SU-DHL-6 (cell line): ENCODE data around the gene WDR38.

Experiments used
- H2AFZ ChIP-seq: fragments of 200-600 bp; sonication (generic); 2 replicates; pipeline ENCODE4 v1.6.1; 2014; ENCODE audit warnings: low read depth, mild to moderate bottlenecking, moderate library complexity, mixed read lengths, antibody characterized with exemption, low read length; ENCODE audit not compliant: severe bottlenecking
- H3F3A ChIP-seq: fragments of 200-600 bp; shearing (Covaris generic); 2 replicates; pipeline ENCODE4 v1.6.0; 2016; ENCODE audit warnings: antibody characterized with exemption, mild to moderate bottlenecking; ENCODE audit not compliant: insufficient read depth
- H3K27ac ChIP-seq: fragments of 200-600 bp; sonication (generic); 2 replicates; pipeline ENCODE4 v1.5.1; 2016; ENCODE audit warnings: low read depth, mild to moderate bottlenecking, low read length, moderate library complexity, mixed read lengths
- H3K27me3 ChIP-seq: fragments of 200-600 bp; sonication (generic), shearing (Covaris generic); 2 replicates; pipeline ENCODE4 v1.6.0; 2014; ENCODE audit warnings: mild to moderate bottlenecking, low read length
- H3K36me3 ChIP-seq: fragments of 200-600 bp; sonication (generic); 2 replicates; pipeline ENCODE4 v1.6.1; 2014; ENCODE audit warnings: mild to moderate bottlenecking, low read length, mixed read lengths
- H3K4me2 ChIP-seq: fragments of 300-600, 200-600 bp; shearing (Covaris generic), sonication (generic); 2 replicates; pipeline ENCODE4 v1.6.0; 2014; ENCODE audit warnings: low read length, low read depth, mild to moderate bottlenecking; ENCODE audit not compliant: poor library complexity, severe bottlenecking
- H3K4me3 ChIP-seq: fragments of 200-600 bp; sonication (generic); 2 replicates; pipeline ENCODE4 v1.5.1; 2014; ENCODE audit warnings: antibody characterized with exemption, low read length, mild to moderate bottlenecking, mixed read lengths; ENCODE audit not compliant: insufficient read depth, poor library complexity, severe bottlenecking
- H3K79me2 ChIP-seq: fragments of 200-600 bp; sonication (generic); 2 replicates; pipeline ENCODE4 v1.6.1; 2014; ENCODE audit warnings: mild to moderate bottlenecking, low read length, moderate library complexity; ENCODE audit not compliant: insufficient read depth
- H3K9ac ChIP-seq: fragments of 200-600 bp; sonication (generic); 2 replicates; pipeline ENCODE4 v1.7.0; 2014; ENCODE audit warnings: mild to moderate bottlenecking, low read length
- H3K9me2 ChIP-seq: fragments of 200-600 bp; sonication (generic); replicated peaks from 2 replicates; pipeline ENCODE4 v1.6.1; 2014; ENCODE audit warnings: low read length; ENCODE audit not compliant: insufficient read depth
- H3K9me3 ChIP-seq: fragments of 200-600 bp; sonication (generic); 2 replicates; pipeline ENCODE4 v1.6.1; 2014; ENCODE audit warnings: low read length, mixed read lengths; ENCODE audit not compliant: insufficient read depth
- H4K20me1 ChIP-seq: fragments of 200-600 bp; sonication (generic); 2 replicates; pipeline ENCODE4 v1.6.1; 2014; ENCODE audit warnings: low read depth, mild to moderate bottlenecking, antibody characterized with exemption, low read length, moderate library complexity, mixed read lengths
- EZH2phosphoT487 ChIP-seq: fragments of 200-600 bp; sonication (generic), shearing (Covaris generic); conservative IDR thresholded peaks from 2 replicates; pipeline ENCODE4 v1.6.1; 2018; ENCODE audit warnings: mild to moderate bottlenecking, antibody characterized with exemption, low read length, moderate library complexity, mixed read lengths
- TF ChIP-seq, protein P1 (sequence below): fragments of 200-600 bp; sonication (generic); IDR thresholded peaks from one replicate; pipeline ENCODE4 v1.5.1; 2017; ENCODE audit warnings: antibody characterized with exemption, mild to moderate bottlenecking, low read length, moderate library complexity; ENCODE audit not compliant: insufficient read depth, poor library complexity, severe bottlenecking

The WDR38 gene

DNA sequence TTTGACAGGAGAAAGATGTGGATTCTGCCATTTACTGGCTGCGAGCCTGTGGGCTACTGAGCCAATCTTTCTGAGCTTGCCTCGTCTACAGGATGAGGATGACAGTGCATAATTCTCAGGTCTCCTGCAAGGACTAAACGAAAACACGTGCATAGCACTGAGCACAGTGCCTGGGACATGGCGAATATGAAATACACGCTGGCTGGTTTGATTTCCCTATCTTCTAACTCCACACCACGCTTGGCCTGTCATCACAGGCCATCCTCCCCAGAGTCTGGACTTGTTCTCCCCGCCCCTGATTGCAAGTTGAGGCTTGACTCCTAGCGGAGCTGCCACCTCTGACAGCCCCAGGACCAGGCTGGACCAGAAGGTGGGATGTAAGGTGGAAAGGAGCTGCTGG, 46.6 kb downstream of the WDR38 start:
- Histone ChIP-seq H3K4me3 (no peak overlapping the region), H4K20me1 (no peaks in the 10 kb centered on the region), H3K27me3 (no peaks in the 10 kb centered on the region), H3K79me2 (no peaks in the 10 kb centered on the region), H3K9me2 (no peaks in the 10 kb centered on the region), H3K36me3 (no peaks in the 10 kb centered on the region), H3K4me2 (no peak overlapping the region), H3K9me3 (no peaks in the 10 kb centered on the region), H3K9ac (no peak overlapping the region), H3K27ac (no peak overlapping the region), H3F3A (no peaks in the 10 kb centered on the region), H2AFZ (no peak overlapping the region)
- TF ChIP-seq, protein P1, sequence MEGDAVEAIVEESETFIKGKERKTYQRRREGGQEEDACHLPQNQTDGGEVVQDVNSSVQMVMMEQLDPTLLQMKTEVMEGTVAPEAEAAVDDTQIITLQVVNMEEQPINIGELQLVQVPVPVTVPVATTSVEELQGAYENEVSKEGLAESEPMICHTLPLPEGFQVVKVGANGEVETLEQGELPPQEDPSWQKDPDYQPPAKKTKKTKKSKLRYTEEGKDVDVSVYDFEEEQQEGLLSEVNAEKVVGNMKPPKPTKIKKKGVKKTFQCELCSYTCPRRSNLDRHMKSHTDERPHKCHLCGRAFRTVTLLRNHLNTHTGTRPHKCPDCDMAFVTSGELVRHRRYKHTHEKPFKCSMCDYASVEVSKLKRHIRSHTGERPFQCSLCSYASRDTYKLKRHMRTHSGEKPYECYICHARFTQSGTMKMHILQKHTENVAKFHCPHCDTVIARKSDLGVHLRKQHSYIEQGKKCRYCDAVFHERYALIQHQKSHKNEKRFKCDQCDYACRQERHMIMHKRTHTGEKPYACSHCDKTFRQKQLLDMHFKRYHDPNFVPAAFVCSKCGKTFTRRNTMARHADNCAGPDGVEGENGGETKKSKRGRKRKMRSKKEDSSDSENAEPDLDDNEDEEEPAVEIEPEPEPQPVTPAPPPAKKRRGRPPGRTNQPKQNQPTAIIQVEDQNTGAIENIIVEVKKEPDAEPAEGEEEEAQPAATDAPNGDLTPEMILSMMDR, result no peak

- no peaks in the 10 kb centered on the region for H4K20me1 ChIP-seq
- H3K4me2 ChIP-seq, result no peak overlapping the region
- H3K9ac ChIP-seq, result no peak overlapping the region
- H3K4me3 ChIP-seq, result no peak overlapping the region
- H3K36me3 ChIP-seq, result no peaks in the 10 kb centered on the region
- no peaks in the 10 kb centered on the region for H3K79me2 ChIP-seq
- H3K27ac ChIP-seq, result no peak overlapping the region
- H3K9me2 ChIP-seq, result no peaks in the 10 kb centered on the region
- H3K27me3 ChIP-seq, result no peaks in the 10 kb centered on the region
- TF ChIP-seq EZH2phosphoT487, result no peak
- TF ChIP-seq, protein P1, result no peak
- no peaks in the 10 kb centered on the region for H3F3A ChIP-seq
- H3K9me3 ChIP-seq, result no peaks in the 10 kb centered on the region
- H2AFZ ChIP-seq, result no peak overlapping the region
These were observed 53.7 kb downstream of the WDR38 start for GRCh38 chr9:124906966-124907365.
